ENCODE measurements around the gene FAM186B. TPM values are rescaled to one million over a fixed set of nuclear protein-coding genes. Genes with fewer than 3 reads are reported as not detected.
A peak's percentile ranks its signal among the peaks of the same experiment; 100 is the strongest.

Gene FAM186B
- total and polyA plus RNA-seq, 2 of the 13 experiments (the other 11 are each of a cell fraction or from before 2014, with no cell fraction given), result 0.07 to 0.20 TPM

- peak; percentile 23; the same call in 1 of the 2 replicates for TF ChIP-seq ZNF710 (CRISPR knock-in tag; IDR thresholded peaks at IDR 0.05; ENCODE audit: borderline replicate concordance)
- TF ChIP-seq HNF1A (IDR thresholded peaks at IDR 0.05; ENCODE audit: low read depth), result peak; percentile 83
- peak; percentile 92 for TF ChIP-seq HNF1A (CRISPR knock-in tag; IDR thresholded peaks at IDR 0.05; ENCODE audit: borderline replicate concordance)
- TF ChIP-seq YEATS4 (CRISPR knock-in tag; IDR thresholded peaks at IDR 0.05; ENCODE audit: borderline replicate concordance), result 0 out of 2 replicates have a peak, but pooled peaks have one; percentile 31
- TF ChIP-seq YEATS2 (CRISPR knock-in tag; IDR thresholded peaks at IDR 0.05; ENCODE audit: borderline replicate concordance), result no peak
- 0 out of 2 replicates have a peak, but pooled peaks have one; percentile 21 for TF ChIP-seq HDAC1 (CRISPR knock-in tag; IDR thresholded peaks at IDR 0.05)
- TF ChIP-seq FOXP1 (IDR thresholded peaks at IDR 0.05), result no peak
- TF ChIP-seq FOXP1 (CRISPR knock-in tag; IDR thresholded peaks at IDR 0.05), result no peak
- TF ChIP-seq PHF21A (CRISPR knock-in tag; IDR thresholded peaks at IDR 0.05), result 0 out of 2 replicates have a peak, but pooled peaks have one; percentile 50
- TF ChIP-seq HOXA3 (CRISPR knock-in tag; IDR thresholded peaks at IDR 0.05), result peak; percentile 59; the same call in 1 of the 2 replicates
- peak; percentile 37; the same call in 1 of the 2 replicates for TF ChIP-seq TAF1 (CRISPR knock-in tag; IDR thresholded peaks at IDR 0.05)
- 0 out of 2 replicates have a peak, but pooled peaks have one; percentile 19 for TF ChIP-seq TGIF2 (CRISPR knock-in tag; IDR thresholded peaks at IDR 0.05)
- peak; percentile 38; the same call in 1 of the 2 replicates for TF ChIP-seq ZFY (CRISPR knock-in tag; IDR thresholded peaks at IDR 0.05)
- TF ChIP-seq ARID5B (CRISPR knock-in tag; IDR thresholded peaks at IDR 0.05), result no peak
- TF ChIP-seq NCOA2 (CRISPR knock-in tag; IDR thresholded peaks at IDR 0.05), result peak; percentile 25; the same call in 1 of the 2 replicates
- TF ChIP-seq SOX13 (IDR thresholded peaks at IDR 0.05), result 0 out of 2 replicates have a peak, but pooled peaks have one; percentile 27
- TF ChIP-seq SOX13 (CRISPR knock-in tag; conservative IDR thresholded peaks at IDR 0.05 in 1 of 2, IDR thresholded peaks at IDR 0.05 in 1 of 2), result peak in 1 of 2 experiments; percentile 83; a peak in 2 of 4 replicates
- TF ChIP-seq ZNF484 (CRISPR knock-in tag; IDR thresholded peaks at IDR 0.05; ENCODE audit: borderline replicate concordance, low read depth), result no peak
These were observed 54.7 kb downstream of the FAM186B start (continued) for GRCh38 chr12:49550693-49551252.
